Measurements from ENCODE around the gene SNAPC3.

- TF ChIP-seq, protein P1, sequence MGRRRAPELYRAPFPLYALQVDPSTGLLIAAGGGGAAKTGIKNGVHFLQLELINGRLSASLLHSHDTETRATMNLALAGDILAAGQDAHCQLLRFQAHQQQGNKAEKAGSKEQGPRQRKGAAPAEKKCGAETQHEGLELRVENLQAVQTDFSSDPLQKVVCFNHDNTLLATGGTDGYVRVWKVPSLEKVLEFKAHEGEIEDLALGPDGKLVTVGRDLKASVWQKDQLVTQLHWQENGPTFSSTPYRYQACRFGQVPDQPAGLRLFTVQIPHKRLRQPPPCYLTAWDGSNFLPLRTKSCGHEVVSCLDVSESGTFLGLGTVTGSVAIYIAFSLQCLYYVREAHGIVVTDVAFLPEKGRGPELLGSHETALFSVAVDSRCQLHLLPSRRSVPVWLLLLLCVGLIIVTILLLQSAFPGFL (CRISPR knock-in tag; IDR thresholded peaks at IDR 0.05; ENCODE audit: borderline replicate concordance), result no peak
- TF ChIP-seq SP1 (CRISPR knock-in tag; conservative IDR thresholded peaks at IDR 0.05), result no peak
- no peak for TF ChIP-seq MAX (CRISPR knock-in tag; IDR thresholded peaks at IDR 0.05)
- no peak for TF ChIP-seq NR1H2 (CRISPR knock-in tag; IDR thresholded peaks at IDR 0.05)
- TF ChIP-seq CTCF (IDR thresholded peaks at IDR 0.05), result no peak
- no peak for TF ChIP-seq ZNF121 (CRISPR knock-in tag; IDR thresholded peaks at IDR 0.05)
- no peak for TF ChIP-seq ZNF232 (CRISPR knock-in tag; IDR thresholded peaks at IDR 0.05)
- no peak for TF ChIP-seq OVOL2 (CRISPR knock-in tag; IDR thresholded peaks at IDR 0.05; ENCODE audit: borderline replicate concordance)
- no peak for TF ChIP-seq MYBL2 (CRISPR knock-in tag; IDR thresholded peaks at IDR 0.05)
- TF ChIP-seq NFYB (CRISPR knock-in tag; conservative IDR thresholded peaks at IDR 0.05; ENCODE audit: low read depth), result no peak
- no peak for TF ChIP-seq STAT6 (CRISPR knock-in tag; conservative IDR thresholded peaks at IDR 0.05; ENCODE audit: low read depth)
- no peak for TF ChIP-seq FOXJ3 (CRISPR knock-in tag; IDR thresholded peaks at IDR 0.05; ENCODE audit: borderline replicate concordance)
Observed at GRCh38 chr9:15377625-15378540, 44.8 kb upstream of the SNAPC3 start.
